22Rv1 (cell line): ENCODE results near the gene RAE1.

Experiments used
- H3K27ac ChIP-seq: fragments of 450-650 bp; 2 replicates; pipeline ENCODE4 v1.5.1; 2017
- CTCF ChIP-seq: fragments of 450-650 bp; IDR thresholded peaks from 2 replicates; pipeline ENCODE4 v1.5.1; 2017; ENCODE audit warnings: mild to moderate bottlenecking
- ZFX ChIP-seq: fragments of 450-650 bp; IDR thresholded peaks from 2 replicates; pipeline ENCODE4 v1.6.1; 2017; ENCODE audit warnings: antibody characterized with exemption, borderline replicate concordance

Gene RAE1

DNA sequence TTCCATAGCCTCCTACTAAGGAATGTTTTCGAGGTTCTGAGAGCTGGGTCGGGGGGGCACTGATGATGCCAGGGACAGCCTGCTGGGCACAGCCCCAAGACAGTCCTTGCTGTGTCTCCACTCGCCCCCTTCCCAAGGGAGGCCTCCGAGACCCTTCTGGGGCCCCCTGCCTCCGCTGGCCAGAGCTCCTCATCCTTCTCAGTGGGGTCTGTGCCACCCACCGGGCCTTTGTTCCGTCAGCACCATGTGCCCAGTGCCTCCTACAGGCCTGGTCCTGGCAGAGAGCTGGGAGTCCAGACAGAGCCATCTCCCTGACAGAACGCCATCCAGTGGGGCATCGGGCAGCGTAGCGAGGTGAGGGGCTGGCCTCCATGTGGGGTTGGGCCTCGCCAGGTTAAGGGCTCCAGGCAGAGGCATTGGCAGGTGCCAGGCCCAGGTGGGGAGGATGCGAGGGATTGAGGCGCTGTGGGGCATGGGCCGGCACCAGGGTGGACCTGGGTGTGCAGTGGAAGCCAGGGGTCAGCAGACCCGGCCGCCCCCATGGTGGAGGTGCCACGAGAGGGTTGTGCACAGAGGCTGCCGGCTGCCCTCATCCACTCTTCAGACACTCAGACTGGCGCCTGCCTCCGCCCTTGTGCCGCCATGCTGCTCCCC lies 53.5 kb downstream of the RAE1 start:
- TF ChIP-seq CTCF (no peak), ZFX (no peak)
- H3K27ac ChIP-seq, result no peak overlapping the region

DNA sequence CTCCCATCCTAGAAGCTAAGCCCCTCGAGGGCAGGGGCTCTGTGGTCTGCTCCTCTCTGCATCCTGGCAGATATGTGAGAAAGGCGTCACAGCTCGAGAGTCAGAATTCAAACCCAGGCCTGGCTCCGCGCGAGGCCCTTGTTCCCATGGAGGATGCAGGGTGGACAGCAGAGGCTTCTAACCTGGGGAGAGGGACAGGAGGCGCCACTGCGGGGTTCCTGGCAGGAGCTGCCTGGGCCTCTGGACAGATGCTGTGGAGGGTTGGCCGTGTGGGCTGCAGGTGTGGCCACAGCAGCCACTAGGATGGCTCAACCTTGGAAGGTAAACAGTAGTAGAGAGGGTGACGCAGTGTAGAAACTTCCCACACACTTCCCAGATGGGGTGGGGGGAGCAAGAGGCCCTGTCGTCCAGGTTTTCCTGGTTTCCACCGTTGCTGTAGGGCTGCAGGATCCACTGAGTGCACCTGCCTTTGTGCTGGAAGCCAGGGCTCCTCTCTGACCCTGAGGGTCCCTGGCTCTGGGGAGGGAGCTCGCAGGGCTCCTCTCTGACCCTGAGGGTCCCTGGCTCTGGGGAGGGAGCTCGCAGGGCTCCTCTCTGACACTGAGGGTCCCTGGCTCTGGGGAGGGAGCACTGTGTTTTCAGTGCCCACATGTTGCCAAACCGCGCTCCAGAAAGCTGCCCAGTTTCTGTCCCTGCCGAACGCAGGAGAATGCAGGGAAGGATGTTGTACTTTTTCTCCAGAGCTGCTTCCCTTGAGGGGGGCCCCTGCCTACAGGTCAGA lies 54.4 kb downstream of the RAE1 start:
- no peak for TF ChIP-seq ZFX
- no peak for TF ChIP-seq CTCF
- H3K27ac ChIP-seq, result no peak overlapping the region

- H3K27ac ChIP-seq, result no peak overlapping the region
Measured at GRCh38 chr20:57407541-57407956, 56.5 kb downstream of the RAE1 start.

DNA sequence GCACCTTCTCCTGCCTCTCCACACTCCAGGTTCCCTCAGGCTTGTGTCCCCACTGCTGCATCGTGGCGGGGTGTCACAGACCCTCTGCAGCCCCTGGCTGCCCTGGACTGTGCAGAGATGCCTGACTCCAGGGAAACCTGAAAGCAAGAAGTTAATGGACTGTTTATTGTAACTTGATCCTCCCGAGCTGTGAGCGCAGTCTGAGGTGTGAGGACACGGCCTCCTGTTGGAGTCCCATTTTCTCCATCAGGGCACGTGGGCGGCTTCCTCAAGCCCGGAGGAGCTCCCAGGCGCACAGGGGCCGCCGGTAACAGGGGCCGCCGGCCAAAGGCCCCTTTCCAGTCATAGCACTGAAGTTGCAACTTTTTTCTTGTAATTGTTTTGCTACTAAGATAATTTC lies 57.1 kb downstream of the RAE1 start:
- no peak overlapping the region for H3K27ac ChIP-seq
- TF ChIP-seq CTCF (no peak), ZFX (no peak)

More at GRCh38 chr20:57407541-57407956, 56.5 kb downstream of the RAE1 start:
- TF ChIP-seq ZFX (no peak), CTCF (no peak)

DNA sequence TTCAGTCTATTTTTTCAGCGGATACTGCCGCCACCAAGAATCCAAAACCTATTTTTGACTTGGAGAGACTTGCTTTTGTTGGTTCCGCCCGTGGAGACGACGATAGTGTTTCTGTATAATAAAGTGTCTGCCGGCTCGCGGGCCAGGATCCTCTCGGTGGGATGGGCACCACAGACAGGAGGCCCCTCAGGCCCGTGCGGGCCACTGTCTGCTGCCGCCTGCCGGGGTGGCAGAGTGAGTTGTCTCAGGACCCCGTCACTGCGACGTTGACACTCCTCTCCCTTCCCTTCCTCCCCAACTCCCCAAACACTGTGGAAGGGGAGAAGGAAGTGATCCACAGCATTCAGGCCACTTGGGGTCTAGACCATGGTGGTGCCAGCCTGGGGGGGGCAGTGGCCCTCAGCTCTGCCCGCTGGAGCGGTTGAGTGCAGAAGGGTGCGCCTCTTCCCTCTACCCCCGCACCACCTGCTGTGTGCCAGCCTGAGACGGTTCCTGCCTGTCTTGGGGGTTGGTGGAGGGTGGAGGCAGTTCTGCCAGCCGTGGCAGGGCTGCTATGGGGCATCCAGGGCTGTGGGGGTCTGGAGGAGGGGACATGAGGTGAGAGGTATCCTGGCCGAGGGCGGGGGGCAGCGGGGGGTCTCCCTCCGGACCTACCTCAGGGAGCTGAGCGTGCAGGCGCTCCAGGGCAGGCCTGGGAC lies 57.6 kb downstream of the RAE1 start:
- no peak overlapping the region for H3K27ac ChIP-seq
- TF ChIP-seq ZFX, result no peak

GRCh38 chr20:57409316-57409671 lies 58.2 kb downstream of the RAE1 start:
- H3K27ac ChIP-seq, result no peak overlapping the region
- TF ChIP-seq CTCF, result no peak
- no peak for TF ChIP-seq ZFX

DNA sequence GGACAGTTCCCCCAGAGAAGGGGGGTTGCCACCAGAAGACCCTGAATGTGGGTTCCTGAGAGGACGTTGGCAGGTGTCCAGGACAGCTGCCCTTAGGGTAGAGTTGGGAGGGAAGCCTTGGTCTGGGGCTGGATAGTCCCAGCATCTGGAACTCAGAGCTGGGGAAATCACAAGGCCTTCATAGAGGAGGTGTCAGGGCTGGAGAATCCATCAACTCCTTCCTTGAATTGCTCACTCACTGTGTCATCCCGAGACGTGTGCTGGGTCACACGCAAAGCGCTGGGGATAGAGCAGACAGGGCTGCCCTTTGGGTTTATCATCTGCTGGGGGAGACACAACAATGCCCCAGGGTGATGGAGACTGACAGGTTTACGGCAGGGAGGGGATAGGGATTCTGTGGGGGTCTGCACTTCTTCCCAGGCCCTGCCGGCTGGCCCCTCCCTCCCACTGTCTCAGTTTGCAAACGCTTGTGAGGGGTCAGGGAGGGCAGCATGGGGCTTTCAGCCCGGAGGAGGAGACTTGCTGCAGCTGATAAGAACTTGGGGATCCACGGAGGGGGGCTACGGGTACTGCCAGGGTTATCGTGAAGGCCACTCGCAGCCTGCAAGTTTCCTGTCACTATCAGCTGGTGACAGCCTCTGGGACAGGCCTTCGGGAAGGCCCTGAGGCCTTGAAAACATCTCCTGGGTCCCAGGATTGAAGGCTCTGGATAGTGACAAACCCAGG lies 58.8 kb downstream of the RAE1 start:
- TF ChIP-seq CTCF (no peak), ZFX (no peak)

More for the DNA sequence above, 58.8 kb downstream of the RAE1 start:
- H3K27ac ChIP-seq, result no peak overlapping the region
